Fibroblast of lung (primary cell): Measurements from ENCODE around the gene DDX23. TPM values are rescaled to one million over a fixed set of nuclear protein-coding genes. Genes with fewer than 3 reads are reported as not detected.

Experiments used
- DNase-seq, 2 donors: peaks; one replicate each; pipeline versions ENCODE4 v3.0.0 to v3.0.0-alpha.2; 2010; ENCODE audit warnings: low read depth in 2 of 2
- H2AFZ ChIP-seq: 2 replicates; pipeline ENCODE4 v1.5.1; 2012; ENCODE audit warnings: low read length, control low read depth, inconsistent platforms
- H3K27ac ChIP-seq: 2 replicates; pipeline ENCODE4 v1.5.1; 2011; ENCODE audit warnings: low read length, control low read depth; ENCODE audit not compliant: insufficient read depth
- H3K27me3 ChIP-seq: 2 replicates; pipeline ENCODE4 v1.5.1; 2011; ENCODE audit warnings: mild to moderate bottlenecking, low read length; ENCODE audit not compliant: control insufficient read depth, insufficient read depth
- H3K36me3 ChIP-seq: 2 replicates; pipeline ENCODE4 v1.5.1; 2011; ENCODE audit warnings: low read length; ENCODE audit not compliant: control insufficient read depth, insufficient read depth
- H3K4me1 ChIP-seq: 2 replicates; pipeline ENCODE4 v1.5.1; 2011; ENCODE audit warnings: low read length; ENCODE audit not compliant: control insufficient read depth, insufficient read depth; ENCODE audit errors: extremely low read depth
- H3K4me2 ChIP-seq: 2 replicates; pipeline ENCODE4 v1.5.1; 2011; ENCODE audit warnings: low read length, control low read depth; ENCODE audit not compliant: insufficient read depth; ENCODE audit errors: extremely low read depth
- H3K4me3 ChIP-seq, 4 experiments: fragments of 200-600 bp in 1 of 4; sonication (generic) in 1 of 4; replicated peaks in 1 of 4; 2 replicates each; pipeline ENCODE4 v1.5.1; 2011 to 2016; ENCODE audit warnings: low read length in 4 of 4, low read depth in 3 of 4, mild to moderate bottlenecking in 3 of 4, control low read depth in 2 of 4, inconsistent platforms in 1 of 4, mixed read lengths in 1 of 4; ENCODE audit not compliant: insufficient read depth in 1 of 4; ENCODE audit errors: control extremely low read depth in 1 of 4
- H3K79me2 ChIP-seq: 2 replicates; pipeline ENCODE4 v1.5.1; 2012; ENCODE audit warnings: mild to moderate bottlenecking, low read length, inconsistent platforms; ENCODE audit not compliant: control insufficient read depth, insufficient read depth
- H3K9ac ChIP-seq: 2 replicates; pipeline ENCODE4 v1.5.1; 2011; ENCODE audit warnings: mild to moderate bottlenecking, low read length, control low read depth; ENCODE audit not compliant: insufficient read depth
- H3K9me3 ChIP-seq: 2 replicates; pipeline ENCODE4 v1.5.1; 2012; ENCODE audit warnings: low read depth, low read length; ENCODE audit not compliant: control insufficient read depth, insufficient read depth
- H4K20me1 ChIP-seq: 2 replicates; pipeline ENCODE4 v1.5.1; 2011; ENCODE audit warnings: low read length; ENCODE audit not compliant: control insufficient read depth, insufficient read depth; ENCODE audit errors: extremely low read depth
- CTCF ChIP-seq, 2 donors: IDR thresholded peaks in 1 of 2; conservative IDR thresholded peaks in 1 of 2; 1 replicate in 1 of 2; 2 replicates in 1 of 2; pipeline ENCODE4 v1.5.1; 2011 to 2012; ENCODE audit warnings: low read length in 2 of 2, control low read depth in 1 of 2, inconsistent platforms in 1 of 2, low read depth in 1 of 2, mild to moderate bottlenecking in 1 of 2
- EZH2 ChIP-seq: IDR thresholded peaks from 2 replicates; pipeline ENCODE4 v1.5.1; 2012; ENCODE audit warnings: low read length, control low read depth, mild to moderate bottlenecking; ENCODE audit errors: missing control alignments
- polyA plus RNA-seq, 2 donors: library from polyadenylated mRNA; depleted of rRNA in 1 of 2; stranded (reverse) in 1 of 2; unstranded in 1 of 2; fragments of >200 nt; gene quantifications; 2 replicates each; pipeline ENCODE4 v1.2.1, GENCODE V29; 2011 to 2012; ENCODE audit warnings: missing spikeins in 1 of 2
- total RNA-seq: library from RNA; depleted of rRNA; stranded (reverse); fragments of >200 nt; gene quantifications from 2 replicates; pipeline ENCODE4 v1.2.1, GENCODE V29; 2014

DDX23 gene
- total and polyA plus RNA-seq, 2 donors (not counting 1 experiment from before 2014, with no cell fraction given), result 48.6 to 62.4 TPM

GRCh38 chr12:48881686-48882314 is 29.8 kb upstream of the DDX23 start:
- no peak overlapping the region for H2AFZ ChIP-seq
- no peaks in the 10 kb centered on the region for H3K9me3 ChIP-seq
- peak in 1 of 2 donors; percentile 23 for DNase-seq
- H3K36me3 ChIP-seq, result no peaks in the 10 kb centered on the region
- TF ChIP-seq CTCF (conservative IDR thresholded peaks at IDR 0.05 in 1 of 2, IDR thresholded peaks at IDR 0.05 in 1 of 2; ENCODE audit: low read depth in 1 of 2, low read length in 2 of 2) (no peak), EZH2 (peak; percentile 47)
- H3K4me2 ChIP-seq, result peak overlapping the region; percentile 67
- no peaks in the 10 kb centered on the region for H4K20me1 ChIP-seq
- no peak overlapping the region for H3K9ac ChIP-seq
- peaks cover 29% of the 10 kb centered on the region for H3K27me3 ChIP-seq
- H3K4me1 ChIP-seq, result peaks cover 3% of the 10 kb centered on the region
- no peaks in the 10 kb centered on the region for H3K79me2 ChIP-seq
- H3K4me3 ChIP-seq, result peak overlapping the region in 1 of 4 experiments; percentile 2
- H3K27ac ChIP-seq, result no peak overlapping the region

GRCh38 chr12:48880647-48881046 is 28.7 kb upstream of the DDX23 start:
- H3K4me1 ChIP-seq, result peaks cover 3% of the 10 kb centered on the region
- H3K9me3 ChIP-seq, result no peaks in the 10 kb centered on the region
- H3K27ac ChIP-seq, result no peak overlapping the region
- H3K79me2 ChIP-seq, result no peaks in the 10 kb centered on the region
- no peak for TF ChIP-seq CTCF (conservative IDR thresholded peaks at IDR 0.05 in 1 of 2, IDR thresholded peaks at IDR 0.05 in 1 of 2; ENCODE audit: low read depth in 1 of 2, low read length in 2 of 2)
- TF ChIP-seq EZH2, result no peak
- H3K27me3 ChIP-seq, result peaks cover 29% of the 10 kb centered on the region
- H4K20me1 ChIP-seq, result no peaks in the 10 kb centered on the region
- H3K4me3 ChIP-seq, result no peak overlapping the region
- H3K4me2 ChIP-seq, result no peak overlapping the region
- no peak for DNase-seq
- no peaks in the 10 kb centered on the region for H3K36me3 ChIP-seq
- no peak overlapping the region for H3K9ac ChIP-seq
- no peak overlapping the region for H2AFZ ChIP-seq

- no peaks in the 10 kb centered on the region for H3K9me3 ChIP-seq
- H3K27ac ChIP-seq, result no peak overlapping the region
- no peaks in the 10 kb centered on the region for H3K36me3 ChIP-seq
- no peaks in the 10 kb centered on the region for H3K79me2 ChIP-seq
- H3K4me1 ChIP-seq, result peaks cover 3% of the 10 kb centered on the region
- DNase-seq, result no peak
- H3K9ac ChIP-seq, result no peak overlapping the region
- no peak overlapping the region for H2AFZ ChIP-seq
- no peak for TF ChIP-seq CTCF (conservative IDR thresholded peaks at IDR 0.05 in 1 of 2, IDR thresholded peaks at IDR 0.05 in 1 of 2; ENCODE audit: low read depth in 1 of 2, low read length in 2 of 2)
- no peak for TF ChIP-seq EZH2
- no peak overlapping the region for H3K4me3 ChIP-seq
- H3K27me3 ChIP-seq, result peaks cover 23% of the 10 kb centered on the region
- no peak overlapping the region for H3K4me2 ChIP-seq
- H4K20me1 ChIP-seq, result no peaks in the 10 kb centered on the region
Measured at GRCh38 chr12:48878548-48878947, 26.6 kb upstream of the DDX23 start.
